PC-9 (cell line): Measurements from ENCODE around the gene TMPRSS11B. TPM values are rescaled to one million over a fixed set of nuclear protein-coding genes. Genes with fewer than 3 reads are reported as not detected.

Experiments used
- BruUV-seq: library from RNA; stranded (reverse); fragments of 400-500 nt; replicated peaks from 2 replicates; lab custom pipeline; 2021; lab: Mats Ljungman, UMichigan
- CTCF ChIA-PET: fragments of 300-600 bp; sonication (Branson Sonifier 250); formaldehyde crosslinking; loops from one replicate; lab custom pipeline; 2022; ENCODE audit warnings: antibody characterized with exemption; lab: Charles Lee
- POLR2A ChIA-PET: fragments of 300-600 bp; sonication (Branson Sonifier 250); formaldehyde crosslinking; loops from one replicate; lab custom pipeline; 2022; ENCODE audit warnings: antibody characterized with exemption; ENCODE audit not compliant: unreplicated experiment; lab: Charles Lee
- DNase-seq, 2 experiments: peaks; one replicate each; pipeline versions ENCODE4 v3.0.0 to v3.0.0-alpha.2; 2015 to 2022; ENCODE audit warnings: mixed read lengths in 1 of 2
- H2AFZ ChIP-seq: fragments of 200-600 bp; sonication (generic); 2 replicates; pipeline ENCODE4 v1.8.1; 2017; ENCODE audit warnings: antibody characterized with exemption
- H3F3A ChIP-seq: fragments of 200-600 bp; sonication (generic); 2 replicates; pipeline ENCODE4 v1.8.1; 2017; ENCODE audit warnings: antibody characterized with exemption, mild to moderate bottlenecking, low read depth; ENCODE audit not compliant: insufficient read depth
- H3K27ac ChIP-seq: fragments of 200-600 bp; sonication (generic); 2 replicates; pipeline ENCODE4 v1.6.1; 2016; ENCODE audit warnings: mixed run types
- H3K27me3 ChIP-seq: fragments of 200-600 bp; sonication (generic); 2 replicates; pipeline ENCODE4 v1.6.1; 2016; ENCODE audit warnings: low read depth, mixed run types; ENCODE audit not compliant: insufficient read depth
- H3K36me3 ChIP-seq: fragments of 200-600 bp; sonication (generic); 2 replicates; pipeline ENCODE4 v1.6.1; 2016; ENCODE audit warnings: low read depth, mixed run types
- H3K4me1 ChIP-seq: fragments of 200-600 bp; sonication (generic); replicated peaks from 2 replicates; pipeline ENCODE4 v1.6.1; 2016; ENCODE audit warnings: mixed run types; ENCODE audit not compliant: insufficient read depth
- H3K4me2 ChIP-seq: fragments of 200-600 bp; sonication (generic); 2 replicates; pipeline ENCODE4 v1.6.1; 2017; ENCODE audit warnings: mixed run types
- H3K4me3 ChIP-seq: fragments of 200-600 bp; sonication (generic); 2 replicates; pipeline ENCODE4 v1.6.1; 2016; ENCODE audit warnings: mixed run types
- H3K79me2 ChIP-seq: fragments of 200-600 bp; sonication (generic); 2 replicates; pipeline ENCODE4 v1.6.1; 2017; ENCODE audit warnings: low read depth, mixed run types
- H3K9me2 ChIP-seq: fragments of 200-600 bp; sonication (generic); 2 replicates; pipeline ENCODE4 v1.8.1; 2017; ENCODE audit warnings: mild to moderate bottlenecking; ENCODE audit not compliant: insufficient read depth
- H3K9me3 ChIP-seq: fragments of 200-600 bp; sonication (generic); 2 replicates; pipeline ENCODE4 v1.8.1; 2016; ENCODE audit warnings: low read depth; ENCODE audit not compliant: insufficient read depth
- H4K20me1 ChIP-seq: fragments of 200-600 bp; sonication (generic); 2 replicates; pipeline ENCODE4 v1.8.1; 2017; ENCODE audit not compliant: insufficient read depth
- EZH2 ChIP-seq: fragments of 200-600 bp; sonication (generic); IDR thresholded peaks from 2 replicates; pipeline ENCODE4 v1.8.0; 2017; ENCODE audit warnings: antibody characterized with exemption, low read depth
- intact Hi-C: fragments of 100-400 bp; cut with micrococcal nuclease; formaldehyde crosslinking; loops from one replicate; pipeline ENCODE4 v1.10.0; 2022; ENCODE audit not compliant: unreplicated experiment
- total RNA-seq: library from RNA; stranded (reverse); gene quantifications from 2 replicates; pipeline ENCODE4 v1.2.3, GENCODE V29; 2021
- TF ChIP-seq, protein P1 (sequence below): fragments of 200-600 bp; sonication (generic); conservative IDR thresholded peaks from 2 replicates; pipeline ENCODE4 v1.6.1; 2017; ENCODE audit warnings: mixed run types, antibody characterized with exemption, mild to moderate bottlenecking, moderate library complexity

The TMPRSS11B gene
- total RNA-seq, 1 experiment from 2014 or later = not detected

DNA sequence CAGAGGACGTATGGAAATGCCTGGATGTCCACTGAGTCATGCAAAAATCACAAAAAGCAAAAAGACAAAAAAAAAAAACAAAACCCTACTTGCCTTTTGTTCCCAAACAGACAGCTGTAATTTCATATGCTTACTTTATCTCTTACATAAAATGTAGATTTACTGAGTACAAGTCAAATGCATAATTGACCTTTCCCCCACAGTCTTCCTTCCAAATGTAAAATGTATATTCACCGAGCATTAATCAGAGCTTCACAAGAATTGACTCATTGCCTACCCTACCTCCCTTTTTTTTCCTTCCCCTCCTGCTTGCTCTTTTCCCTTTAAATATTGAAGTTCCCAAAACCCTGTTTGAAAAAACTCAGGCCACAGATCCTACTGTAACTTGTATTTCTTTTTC lies 32.5 kb upstream of the TMPRSS11B start:
- H3K27ac ChIP-seq = no peak overlapping the region
- H3K36me3 ChIP-seq = no peaks in the 10 kb centered on the region
- no peak for DNase-seq
- H3K4me2 ChIP-seq = no peak overlapping the region
- H3K4me1 ChIP-seq = no peaks in the 10 kb centered on the region
- no peaks in the 10 kb centered on the region for H3K9me2 ChIP-seq
- no peaks in the 10 kb centered on the region for H3K27me3 ChIP-seq
- no peak for TF ChIP-seq EZH2
- TF ChIP-seq, protein P1, sequence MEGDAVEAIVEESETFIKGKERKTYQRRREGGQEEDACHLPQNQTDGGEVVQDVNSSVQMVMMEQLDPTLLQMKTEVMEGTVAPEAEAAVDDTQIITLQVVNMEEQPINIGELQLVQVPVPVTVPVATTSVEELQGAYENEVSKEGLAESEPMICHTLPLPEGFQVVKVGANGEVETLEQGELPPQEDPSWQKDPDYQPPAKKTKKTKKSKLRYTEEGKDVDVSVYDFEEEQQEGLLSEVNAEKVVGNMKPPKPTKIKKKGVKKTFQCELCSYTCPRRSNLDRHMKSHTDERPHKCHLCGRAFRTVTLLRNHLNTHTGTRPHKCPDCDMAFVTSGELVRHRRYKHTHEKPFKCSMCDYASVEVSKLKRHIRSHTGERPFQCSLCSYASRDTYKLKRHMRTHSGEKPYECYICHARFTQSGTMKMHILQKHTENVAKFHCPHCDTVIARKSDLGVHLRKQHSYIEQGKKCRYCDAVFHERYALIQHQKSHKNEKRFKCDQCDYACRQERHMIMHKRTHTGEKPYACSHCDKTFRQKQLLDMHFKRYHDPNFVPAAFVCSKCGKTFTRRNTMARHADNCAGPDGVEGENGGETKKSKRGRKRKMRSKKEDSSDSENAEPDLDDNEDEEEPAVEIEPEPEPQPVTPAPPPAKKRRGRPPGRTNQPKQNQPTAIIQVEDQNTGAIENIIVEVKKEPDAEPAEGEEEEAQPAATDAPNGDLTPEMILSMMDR = no peak
- no TSS peak for BruUV-seq
- H3F3A ChIP-seq = no peaks in the 10 kb centered on the region
- H4K20me1 ChIP-seq = no peaks in the 10 kb centered on the region
- intact Hi-C loops = no loop called here
- H3K9me3 ChIP-seq = no peaks in the 10 kb centered on the region
- H3K79me2 ChIP-seq = no peaks in the 10 kb centered on the region
- CTCF ChIA-PET = no interaction called here
- H2AFZ ChIP-seq = no peak overlapping the region
- POLR2A ChIA-PET = no interaction called here
- H3K4me3 ChIP-seq = no peak overlapping the region

DNA sequence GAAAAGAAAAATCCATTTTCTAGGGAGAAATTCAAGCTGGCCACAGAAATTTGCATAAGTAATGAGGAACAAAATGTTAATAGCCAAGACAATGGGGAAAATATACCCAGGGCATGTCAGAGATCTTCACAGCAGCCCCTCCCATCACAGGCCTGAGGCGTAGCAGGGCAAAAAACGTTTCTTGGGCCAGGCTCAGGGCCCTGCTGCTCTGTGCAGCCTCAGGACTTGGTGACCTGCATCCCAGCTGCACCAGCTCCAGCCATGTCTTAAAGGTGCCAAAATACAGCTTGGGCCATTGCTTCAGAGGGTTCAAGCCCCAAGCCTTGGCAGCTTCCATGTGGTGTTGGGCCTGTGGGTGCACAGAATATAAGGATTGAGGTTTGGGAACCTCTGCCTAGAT lies 32.1 kb upstream of the TMPRSS11B start:
- no TSS peak for BruUV-seq
- POLR2A ChIA-PET = no interaction called here
- Histone ChIP-seq H3K36me3 (no peaks in the 10 kb centered on the region), H3K27me3 (no peaks in the 10 kb centered on the region), H3K4me1 (no peaks in the 10 kb centered on the region), H2AFZ (no peak overlapping the region), H3K4me3 (no peak overlapping the region), H4K20me1 (no peaks in the 10 kb centered on the region), H3K4me2 (no peak overlapping the region), H3K27ac (no peak overlapping the region), H3F3A (no peaks in the 10 kb centered on the region), H3K9me2 (no peaks in the 10 kb centered on the region), H3K79me2 (no peaks in the 10 kb centered on the region), H3K9me3 (no peaks in the 10 kb centered on the region)
- CTCF ChIA-PET = no interaction called here
- no peak for DNase-seq
- intact Hi-C loops = no loop called here
- TF ChIP-seq EZH2 = no peak
- TF ChIP-seq, protein P1 = no peak

DNA sequence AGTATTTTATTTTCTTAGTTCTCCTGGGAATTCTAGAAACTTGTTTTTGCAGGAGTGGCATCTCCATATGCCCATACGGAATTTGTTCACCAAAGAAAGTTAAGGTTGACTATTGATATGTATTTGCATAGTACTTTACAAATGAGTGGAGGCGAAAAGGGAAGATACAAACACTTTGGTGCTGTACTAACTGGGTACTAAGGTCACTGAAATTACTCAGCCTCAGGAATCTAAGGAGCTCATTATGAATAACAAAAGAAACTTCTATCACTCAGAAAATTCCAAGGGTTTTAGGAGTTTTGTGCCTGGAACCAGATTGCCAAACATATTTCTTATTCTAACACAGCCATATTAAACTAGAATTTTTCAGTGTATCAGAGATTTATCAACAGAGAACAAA lies 27.4 kb upstream of the TMPRSS11B start:
- no peaks in the 10 kb centered on the region for H3K36me3 ChIP-seq
- no peak overlapping the region for H2AFZ ChIP-seq
- no peaks in the 10 kb centered on the region for H3K9me2 ChIP-seq
- H3K27me3 ChIP-seq = no peaks in the 10 kb centered on the region
- no peak overlapping the region for H3K4me2 ChIP-seq
- intact Hi-C loops = loop anchor here (1.0 to 5.0 kb wide), 2 partner anchors 103 to 899 kb away; no protein-coding TSS in a partner anchor
- H3K79me2 ChIP-seq = no peaks in the 10 kb centered on the region
- no peaks in the 10 kb centered on the region for H3K9me3 ChIP-seq
- POLR2A ChIA-PET = no interaction called here
- DNase-seq = no peak
- TF ChIP-seq EZH2 = no peak
- TF ChIP-seq, protein P1 = no peak
- no peaks in the 10 kb centered on the region for H3F3A ChIP-seq
- H3K27ac ChIP-seq = no peak overlapping the region
- no peak overlapping the region for H3K4me3 ChIP-seq
- H4K20me1 ChIP-seq = no peaks in the 10 kb centered on the region
- CTCF ChIA-PET = interaction anchor here (1.0 kb wide), 1 partner anchor 103 kb away, joined by 3 read pairs; no protein-coding TSS in a partner anchor
- BruUV-seq = no TSS peak
- no peaks in the 10 kb centered on the region for H3K4me1 ChIP-seq
